Upper lobe of right lung (tissue), 1 donor: ENCODE data around the gene ACSF2. TPM values are rescaled to one million over a fixed set of nuclear protein-coding genes. Genes with fewer than 3 reads are reported as not detected.

Experiments
- ATAC-seq: fragments of 200-7000 bp; cut with Tn5 transposase; one replicate; pipeline ENCODE4 v1.9.1; 2020; ENCODE audit warnings: mild to moderate bottlenecking, moderate library complexity
- DNase-seq: peaks from one replicate; pipeline ENCODE4 v3.0.0-alpha.2; 2020
- H3K27ac ChIP-seq: fragments of 200-600 bp; one replicate; pipeline ENCODE4 v1.8.0; 2022
- H3K27me3 ChIP-seq: fragments of 200-600 bp; one replicate; pipeline ENCODE4 v1.8.0; 2022; ENCODE audit warnings: mild to moderate bottlenecking
- H3K36me3 ChIP-seq: fragments of 200-600 bp; one replicate; pipeline ENCODE4 v1.8.0; 2022
- H3K4me1 ChIP-seq: fragments of 200-600 bp; one replicate; pipeline ENCODE4 v1.8.0; 2022
- H3K4me3 ChIP-seq: fragments of 200-600 bp; one replicate; pipeline ENCODE4 v1.8.0; 2022; ENCODE audit warnings: mild to moderate bottlenecking
- H3K9me3 ChIP-seq: fragments of 200-600 bp; one replicate; pipeline ENCODE4 v1.8.0; 2022
- intact Hi-C: fragments of 100-400 bp; cut with DNase I; formaldehyde crosslinking; loops from one replicate; pipeline ENCODE4 v1.11.0; 2022
- total RNA-seq: library from RNA; stranded (reverse); fragmentation: NEBNext Ultra II Directional; extraction: Animal tissue kit (Norgen Biotek cat#: 25700); gene quantifications from one replicate; pipeline ENCODE4 v1.2.1, GENCODE V29; 2021
- TF ChIP-seq, protein P1 (sequence below): fragments of 200-600 bp; IDR thresholded peaks from one replicate; pipeline ENCODE4 v1.8.0; 2022; ENCODE audit warnings: antibody characterized with exemption
- donor health status: DM: no; HTN: yes; CAD: no; lungs with severe emphysema.

Gene ACSF2
- total RNA-seq, 1 donor from 2014 or later, result 73.9 TPM

DNA sequence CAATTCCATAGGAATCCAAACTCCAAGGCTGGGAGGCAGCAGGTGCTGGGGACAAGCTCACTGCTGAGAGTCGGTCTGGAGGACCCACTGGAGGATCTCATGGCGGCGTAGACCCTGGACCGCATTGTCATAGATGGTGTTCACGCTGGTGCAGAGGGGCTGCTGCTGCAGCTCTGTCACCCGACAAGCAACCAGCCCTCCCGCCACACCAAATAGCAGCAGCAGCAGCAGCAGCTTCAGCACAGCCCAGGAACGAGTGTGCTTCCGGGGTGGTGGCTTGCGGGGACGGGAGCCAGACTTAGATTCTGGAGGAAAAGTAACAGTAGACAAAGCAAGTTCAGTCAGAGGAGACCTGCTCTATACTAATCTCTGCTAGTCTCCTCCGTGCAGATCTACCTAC lies 43.1 kb upstream of the ACSF2 start:
- Histone ChIP-seq H3K36me3 (peaks cover 74% of the 10 kb centered on the region), H3K9me3 (no peaks in the 10 kb centered on the region), H3K4me1 (no peaks in the 10 kb centered on the region), H3K27ac (no peak overlapping the region), H3K4me3 (no peak overlapping the region), H3K27me3 (no peaks in the 10 kb centered on the region)
- no peak for DNase-seq
- ATAC-seq, result no peak
- intact Hi-C loops, result no loop called here
- TF ChIP-seq, protein P1, sequence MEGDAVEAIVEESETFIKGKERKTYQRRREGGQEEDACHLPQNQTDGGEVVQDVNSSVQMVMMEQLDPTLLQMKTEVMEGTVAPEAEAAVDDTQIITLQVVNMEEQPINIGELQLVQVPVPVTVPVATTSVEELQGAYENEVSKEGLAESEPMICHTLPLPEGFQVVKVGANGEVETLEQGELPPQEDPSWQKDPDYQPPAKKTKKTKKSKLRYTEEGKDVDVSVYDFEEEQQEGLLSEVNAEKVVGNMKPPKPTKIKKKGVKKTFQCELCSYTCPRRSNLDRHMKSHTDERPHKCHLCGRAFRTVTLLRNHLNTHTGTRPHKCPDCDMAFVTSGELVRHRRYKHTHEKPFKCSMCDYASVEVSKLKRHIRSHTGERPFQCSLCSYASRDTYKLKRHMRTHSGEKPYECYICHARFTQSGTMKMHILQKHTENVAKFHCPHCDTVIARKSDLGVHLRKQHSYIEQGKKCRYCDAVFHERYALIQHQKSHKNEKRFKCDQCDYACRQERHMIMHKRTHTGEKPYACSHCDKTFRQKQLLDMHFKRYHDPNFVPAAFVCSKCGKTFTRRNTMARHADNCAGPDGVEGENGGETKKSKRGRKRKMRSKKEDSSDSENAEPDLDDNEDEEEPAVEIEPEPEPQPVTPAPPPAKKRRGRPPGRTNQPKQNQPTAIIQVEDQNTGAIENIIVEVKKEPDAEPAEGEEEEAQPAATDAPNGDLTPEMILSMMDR, result no peak

DNA sequence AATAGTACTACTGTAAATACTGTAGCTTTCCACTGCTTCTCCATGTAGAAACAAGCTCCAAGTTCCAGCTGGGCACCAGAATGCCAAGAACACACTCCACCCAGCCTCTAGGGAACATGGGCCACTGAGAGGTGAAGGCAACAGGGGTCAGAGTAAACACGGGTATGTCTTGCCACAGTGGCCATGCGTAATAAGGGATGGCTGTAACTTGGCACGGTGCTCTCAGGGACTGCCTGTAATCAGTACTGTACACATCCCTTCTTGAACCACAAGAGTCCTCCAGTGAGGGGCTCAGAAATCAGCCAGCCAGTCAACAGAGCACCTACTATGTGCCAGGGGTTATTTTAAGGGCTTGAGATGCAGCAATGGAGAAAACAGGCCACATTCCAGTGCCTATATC lies 39.5 kb upstream of the ACSF2 start:
- Histone ChIP-seq H3K4me1 (no peaks in the 10 kb centered on the region), H3K4me3 (no peak overlapping the region), H3K36me3 (peaks cover 100% of the 10 kb centered on the region), H3K27ac (no peak overlapping the region), H3K27me3 (no peaks in the 10 kb centered on the region), H3K9me3 (no peaks in the 10 kb centered on the region)
- intact Hi-C loops, result no loop called here
- TF ChIP-seq, protein P1, result no peak
- DNase-seq, result no peak
- peak; percentile 11 for ATAC-seq

DNA sequence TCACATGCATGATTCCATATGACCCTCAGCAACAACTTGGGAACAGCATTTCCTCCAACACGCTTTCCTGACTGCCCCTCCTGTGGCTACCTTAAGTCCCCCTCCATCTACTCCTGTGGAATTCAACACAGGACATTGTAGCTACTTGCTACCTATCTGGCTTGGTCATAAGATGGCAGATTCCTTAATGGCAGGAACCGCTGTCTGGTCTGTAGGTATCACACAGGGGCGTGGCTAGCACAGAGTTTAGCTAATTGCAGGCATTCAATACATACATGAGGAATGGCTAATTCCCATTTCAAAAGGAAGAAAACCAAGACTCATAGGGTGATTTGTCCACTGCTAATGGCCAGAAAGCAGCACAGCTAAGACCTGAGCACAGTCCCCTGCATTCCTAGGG lies 37.3 kb upstream of the ACSF2 start:
- no peaks in the 10 kb centered on the region for H3K4me1 ChIP-seq
- no peaks in the 10 kb centered on the region for H3K27me3 ChIP-seq
- intact Hi-C loops, result no loop called here
- H3K4me3 ChIP-seq, result no peak overlapping the region
- peaks cover 100% of the 10 kb centered on the region for H3K36me3 ChIP-seq
- DNase-seq, result no peak
- H3K27ac ChIP-seq, result no peak overlapping the region
- ATAC-seq, result no peak
- TF ChIP-seq, protein P1, result no peak
- no peaks in the 10 kb centered on the region for H3K9me3 ChIP-seq

DNA sequence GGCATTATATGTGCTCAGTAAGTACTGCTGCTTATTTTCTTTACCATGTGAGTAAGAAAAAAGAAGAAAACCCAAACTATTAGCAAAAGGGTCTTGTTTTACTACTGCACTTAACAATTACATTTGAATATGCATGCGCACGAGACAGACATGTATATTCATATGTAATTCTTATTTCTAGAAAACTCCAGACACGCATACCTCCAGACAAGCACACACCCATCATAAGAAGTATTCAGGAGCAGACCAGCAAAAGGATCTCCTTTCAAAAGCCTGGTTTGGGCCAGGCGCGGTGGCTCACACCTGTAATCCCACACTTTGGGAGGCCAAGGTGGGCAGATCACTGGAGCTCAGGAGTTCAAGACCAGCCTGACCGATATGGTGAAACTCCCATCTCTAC lies 36.5 kb upstream of the ACSF2 start:
- H3K4me1 ChIP-seq, result peaks cover 1% of the 10 kb centered on the region
- H3K27me3 ChIP-seq, result no peaks in the 10 kb centered on the region
- DNase-seq, result no peak
- no peak overlapping the region for H3K4me3 ChIP-seq
- intact Hi-C loops, result no loop called here
- TF ChIP-seq, protein P1, result no peak
- H3K36me3 ChIP-seq, result peaks cover 100% of the 10 kb centered on the region
- H3K27ac ChIP-seq, result no peak overlapping the region
- no peak for ATAC-seq
- no peaks in the 10 kb centered on the region for H3K9me3 ChIP-seq

DNA sequence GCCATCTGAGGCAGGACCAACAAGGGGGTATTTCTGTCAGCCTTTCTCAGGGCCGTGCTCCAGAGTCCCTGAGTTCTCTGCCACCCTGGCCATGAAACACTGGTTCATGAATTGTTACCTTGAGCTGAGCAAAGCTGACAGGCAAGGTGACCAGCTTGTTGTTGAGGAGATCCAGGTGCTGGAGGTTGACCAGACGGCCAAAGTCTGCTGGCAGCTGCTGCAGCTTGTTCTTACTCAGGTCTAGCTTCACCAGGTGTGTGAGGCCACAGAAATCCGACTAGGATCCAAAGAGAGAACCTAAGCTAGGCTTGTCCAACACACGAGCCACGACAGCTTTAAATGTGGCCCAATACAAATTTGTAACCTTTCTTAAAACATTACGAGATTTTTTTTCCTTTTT lies 33.4 kb upstream of the ACSF2 start:
- no peak overlapping the region for H3K4me3 ChIP-seq
- H3K36me3 ChIP-seq, result peaks cover 75% of the 10 kb centered on the region
- no peak for ATAC-seq
- peaks cover 23% of the 10 kb centered on the region for H3K4me1 ChIP-seq
- no peaks in the 10 kb centered on the region for H3K9me3 ChIP-seq
- no peak for DNase-seq
- no peak overlapping the region for H3K27ac ChIP-seq
- intact Hi-C loops, result no loop called here
- TF ChIP-seq, protein P1, result no peak
- no peaks in the 10 kb centered on the region for H3K27me3 ChIP-seq

DNA sequence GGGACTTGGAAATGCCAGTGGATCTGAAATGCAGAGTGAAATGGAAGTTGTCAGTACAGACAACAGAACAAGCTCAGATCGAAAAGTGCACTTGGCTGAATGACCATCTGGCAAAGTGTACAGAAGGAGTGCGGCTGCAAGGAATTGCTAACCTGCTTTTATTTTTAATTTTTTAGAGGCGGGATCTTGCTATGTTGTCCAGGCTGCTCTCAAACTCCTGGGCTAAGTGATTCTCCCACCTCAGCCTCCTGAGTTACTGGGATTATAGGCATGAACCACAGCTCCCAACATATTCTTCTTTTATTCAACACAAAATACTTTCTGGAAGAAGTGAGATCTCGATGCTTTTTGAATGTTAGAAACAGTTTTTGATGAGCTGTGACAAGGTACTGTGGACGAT lies 32.3 kb upstream of the ACSF2 start:
- Histone ChIP-seq H3K9me3 (no peaks in the 10 kb centered on the region), H3K27me3 (no peaks in the 10 kb centered on the region), H3K4me1 (peaks cover 23% of the 10 kb centered on the region), H3K27ac (no peak overlapping the region), H3K4me3 (no peak overlapping the region), H3K36me3 (peaks cover 65% of the 10 kb centered on the region)
- ATAC-seq, result no peak
- no peak for DNase-seq
- TF ChIP-seq, protein P1, result no peak
- intact Hi-C loops, result no loop called here
